ENCODE data around the gene CTXN3.

The CTXN3 gene

GRCh38 chr5:127650649-127651048 lies 1.8 kb downstream of the CTXN3 start:
- no peak for TF ChIP-seq CTCF (conservative IDR thresholded peaks at IDR 0.05)

GRCh38 chr5:127652952-127653611 lies 4.2 kb downstream of the CTXN3 start:
- no peak overlapping the region for H3K27ac ChIP-seq
- TF ChIP-seq CTCF (conservative IDR thresholded peaks at IDR 0.05): no peak

More at GRCh38 chr5:127650649-127651048, 1.8 kb downstream of the CTXN3 start:
- H3K27ac ChIP-seq: peak overlapping the region; percentile 77

- TF ChIP-seq CTCF (conservative IDR thresholded peaks at IDR 0.05): no peak
- no peak overlapping the region for H3K27ac ChIP-seq
Measured at GRCh38 chr5:127656825-127657224, 7.9 kb downstream of the CTXN3 start.

GRCh38 chr5:127660047-127660733 lies 11.3 kb downstream of the CTXN3 start:
- no peak for TF ChIP-seq CTCF (conservative IDR thresholded peaks at IDR 0.05)
- no peak overlapping the region; the same call in 1 of the 2 replicates for H3K27ac ChIP-seq

- no peak for TF ChIP-seq CTCF (conservative IDR thresholded peaks at IDR 0.05)
- H3K27ac ChIP-seq: peak overlapping the region; percentile 46; the same call in 1 of the 2 replicates
Measured at GRCh38 chr5:127664093-127664492, 15.2 kb downstream of the CTXN3 start.

- H3K27ac ChIP-seq: no peak overlapping the region
- TF ChIP-seq CTCF (conservative IDR thresholded peaks at IDR 0.05): no peak
Measured at GRCh38 chr5:127665641-127666040, 16.8 kb downstream of the CTXN3 start.

GRCh38 chr5:127666043-127666716 lies 17.3 kb downstream of the CTXN3 start:
- no peak overlapping the region; the same call in 1 of the 2 replicates for H3K27ac ChIP-seq
- no peak for TF ChIP-seq CTCF (conservative IDR thresholded peaks at IDR 0.05)

All from VCaP (cell line).